ENCODE results near the gene BTBD2.

BTBD2 gene

DNA sequence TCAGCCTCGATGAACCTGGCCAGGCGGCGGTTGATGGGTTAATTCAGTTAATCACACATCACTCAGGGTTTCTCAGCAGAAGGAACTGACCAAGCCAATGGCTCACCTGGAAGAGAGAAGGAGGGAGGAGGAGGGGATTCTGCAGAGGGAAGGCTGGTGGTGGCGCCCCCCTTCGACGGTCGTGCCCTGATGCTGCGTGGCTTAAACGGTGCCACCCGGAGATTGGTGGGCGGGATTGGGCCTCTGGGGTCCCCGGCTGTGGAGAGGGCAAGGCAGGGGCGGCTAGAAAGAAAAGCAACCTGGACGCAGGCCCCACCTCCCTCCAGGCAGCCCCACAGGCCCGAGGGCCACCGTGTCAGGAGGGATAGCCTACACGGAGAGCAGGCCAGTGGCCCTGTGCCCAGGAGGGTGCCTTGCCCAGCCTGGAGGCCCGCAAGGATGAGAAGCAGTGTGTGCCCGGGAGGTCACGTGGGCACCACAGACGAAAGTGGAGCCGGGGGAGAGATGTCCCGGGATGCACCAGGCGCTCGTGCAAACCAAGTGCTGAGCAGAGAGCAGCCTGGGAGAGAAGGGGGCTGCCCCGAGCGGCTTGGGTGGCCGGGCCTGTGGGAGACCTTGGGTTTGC is 58.5 kb downstream of the BTBD2 start:
- FAIRE-seq = no peak

DNA sequence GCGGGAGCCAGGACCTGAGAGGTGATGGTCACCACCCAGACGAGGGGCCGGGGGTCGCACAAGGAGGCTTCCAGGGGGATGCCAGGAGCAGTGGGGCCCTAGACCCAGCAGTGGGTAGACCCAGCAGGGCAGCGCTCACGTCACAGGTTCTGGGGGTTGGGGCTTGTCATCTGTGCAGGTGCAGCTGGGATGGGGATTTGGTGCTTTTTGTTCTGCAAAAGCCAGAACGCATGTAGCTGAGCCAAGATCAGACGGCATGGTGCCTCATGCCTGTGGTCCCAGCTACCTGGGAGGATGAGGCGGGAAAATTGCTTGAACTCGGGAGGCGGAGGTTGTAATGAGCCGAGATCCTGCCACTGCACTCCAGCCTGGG is 59.4 kb downstream of the BTBD2 start:
- no peak for FAIRE-seq

DNA sequence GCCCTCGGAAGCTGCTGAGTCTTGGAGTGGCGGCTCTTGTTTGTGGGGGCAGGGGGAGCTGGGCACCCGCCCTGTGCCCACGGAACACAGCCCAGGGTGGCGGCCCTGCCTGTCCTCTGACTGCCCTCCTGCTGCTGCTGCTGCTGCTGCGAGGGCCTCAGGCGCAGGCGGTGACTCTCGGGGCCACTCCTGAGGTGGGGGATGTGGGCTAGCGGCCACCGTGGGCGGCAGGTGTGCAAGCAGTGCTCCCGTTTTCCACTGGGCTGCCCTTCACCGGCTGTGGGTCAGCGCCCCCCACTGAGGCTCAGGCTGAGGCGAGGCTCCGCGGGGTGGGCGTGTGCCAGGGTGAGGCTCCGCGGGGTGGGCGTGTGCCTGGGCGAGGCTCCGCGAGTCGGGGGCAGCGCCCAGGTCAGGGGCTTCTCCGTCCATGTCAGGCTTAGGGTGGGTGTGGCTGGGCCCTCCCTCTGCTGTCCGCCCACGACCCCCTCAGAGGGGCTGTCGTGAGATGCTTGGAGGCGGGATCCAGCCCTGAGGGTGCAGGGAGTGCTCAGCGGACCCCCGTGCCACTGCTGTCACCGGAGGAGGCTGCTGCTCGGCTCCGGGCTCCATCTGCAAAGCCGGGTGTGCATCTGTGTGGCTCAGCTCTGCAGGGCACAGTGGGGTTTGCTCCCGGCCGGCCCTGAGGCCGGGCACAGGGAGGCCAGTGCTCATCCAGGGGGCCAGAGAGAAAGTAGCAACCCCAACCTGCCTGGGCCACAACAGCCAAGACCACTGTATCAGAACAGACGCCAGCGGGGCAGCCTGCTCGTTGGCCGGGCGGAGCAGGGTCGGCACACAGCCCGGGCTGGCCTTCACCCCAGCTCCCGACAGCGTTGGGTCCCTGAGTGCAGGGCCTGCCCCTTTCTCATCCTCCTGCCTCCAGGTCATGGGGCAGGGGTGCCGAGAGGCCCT is 60.1 kb downstream of the BTBD2 start:
- no peak for FAIRE-seq

- FAIRE-seq = no peak
Observed at GRCh38 chr19:1954532-1954933, 61.0 kb downstream of the BTBD2 start.

DNA sequence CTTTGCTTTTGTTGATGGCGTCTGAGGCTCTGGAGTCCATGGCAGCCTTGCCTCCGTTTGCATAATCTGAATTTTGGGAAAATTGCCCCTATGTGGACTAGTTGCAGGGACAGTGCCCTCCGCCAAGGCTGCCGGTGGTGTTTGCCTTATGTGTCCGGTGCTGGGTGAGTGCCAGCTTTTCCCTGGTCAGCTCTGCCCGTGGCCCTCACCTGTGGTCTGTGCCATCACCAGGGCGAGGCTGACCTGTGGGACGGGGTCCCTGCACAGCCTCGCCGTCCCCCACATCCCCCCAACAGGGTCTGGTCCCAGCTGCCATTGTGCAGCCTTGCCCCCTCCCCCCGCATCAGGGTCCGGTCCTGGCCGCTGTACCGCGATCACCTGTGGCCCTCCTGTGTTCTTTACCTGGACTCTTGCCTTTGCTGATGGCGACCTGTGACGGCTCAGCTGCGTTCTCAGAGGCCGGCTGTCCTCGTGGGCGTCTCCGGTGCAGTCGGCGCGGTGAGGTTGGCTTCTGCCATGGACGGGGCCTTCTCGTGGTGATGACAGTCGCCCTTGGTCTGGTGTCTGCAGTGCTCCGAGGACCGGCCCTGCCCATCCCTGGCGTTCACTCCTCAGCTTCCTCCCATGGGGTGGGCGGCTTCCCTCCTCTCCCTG is 61.9 kb downstream of the BTBD2 start:
- FAIRE-seq = no peak

DNA sequence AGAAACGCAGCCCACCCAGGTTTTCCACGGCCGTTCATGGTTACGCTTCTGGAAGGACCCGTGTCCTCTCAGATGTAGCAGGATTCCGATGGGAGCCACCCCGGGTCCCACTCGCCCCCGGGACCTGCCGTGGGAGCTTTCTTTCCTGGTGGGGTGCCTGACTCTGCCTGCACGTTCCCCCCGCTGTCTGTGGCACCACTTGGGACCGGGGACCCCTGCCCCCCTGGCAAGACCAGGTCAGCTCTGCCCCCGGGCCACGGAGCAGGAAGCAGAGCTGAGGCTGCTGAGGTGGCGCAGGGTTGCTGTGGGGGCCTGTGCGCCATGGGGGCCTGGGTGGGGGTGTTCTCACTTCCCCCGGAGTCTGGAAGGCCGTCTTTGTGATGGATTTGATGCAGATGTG is 62.5 kb downstream of the BTBD2 start:
- no peak for FAIRE-seq

- FAIRE-seq = no peak
Observed at GRCh38 chr19:1952635-1953034, 62.9 kb downstream of the BTBD2 start.

DNA sequence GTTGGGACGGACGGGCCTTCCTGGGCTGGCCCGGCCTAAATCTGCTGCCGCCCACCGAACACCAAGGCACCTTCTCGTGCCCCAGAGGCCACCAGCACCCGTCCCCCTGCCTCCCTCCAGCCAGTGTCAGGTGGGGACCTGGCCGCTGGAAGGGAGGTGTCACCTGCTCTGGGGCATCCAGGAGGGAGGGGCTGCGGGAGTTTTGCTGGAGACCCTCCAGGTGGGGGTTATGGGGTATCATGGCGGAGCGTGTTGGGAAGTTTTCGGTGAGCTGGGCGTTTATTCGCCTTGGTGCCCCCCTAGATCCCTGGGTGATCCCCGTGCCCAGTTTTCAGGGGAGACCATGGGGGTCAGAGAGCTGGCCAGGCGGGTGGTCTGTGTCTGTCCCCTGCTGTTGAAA is 64.9 kb downstream of the BTBD2 start:
- FAIRE-seq = no peak

- FAIRE-seq = no peak
Observed at GRCh38 chr19:1949304-1950101, 66.0 kb downstream of the BTBD2 start.

DNA sequence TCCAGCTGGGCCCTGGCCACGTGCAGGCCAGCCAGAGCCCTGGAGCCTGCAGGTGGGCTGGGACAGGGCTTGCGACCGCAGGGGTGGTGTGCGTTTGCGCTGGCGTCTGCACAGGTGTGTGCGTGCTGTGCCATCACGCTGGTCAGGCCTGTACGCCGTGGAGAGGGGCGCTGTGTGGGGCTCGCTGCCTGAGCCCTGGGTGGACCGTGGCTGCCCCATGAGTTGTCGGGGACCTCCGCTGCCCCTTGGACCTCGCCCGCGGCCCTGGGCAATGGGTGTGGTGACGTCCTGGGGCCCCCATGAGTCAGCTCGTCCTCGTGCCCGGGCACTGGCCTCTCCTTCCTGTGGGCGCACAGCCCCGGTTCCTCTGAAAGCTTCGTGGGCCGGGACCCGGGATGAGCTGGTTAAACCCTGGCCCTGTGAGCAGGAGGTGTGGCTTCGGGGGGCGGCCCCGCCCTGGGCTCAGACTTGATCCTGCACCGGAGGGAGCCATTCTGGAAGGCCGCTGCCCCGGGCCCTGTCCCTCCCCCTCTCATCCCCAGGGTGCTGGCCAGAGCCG is 67.8 kb downstream of the BTBD2 start:
- FAIRE-seq = no peak

DNA sequence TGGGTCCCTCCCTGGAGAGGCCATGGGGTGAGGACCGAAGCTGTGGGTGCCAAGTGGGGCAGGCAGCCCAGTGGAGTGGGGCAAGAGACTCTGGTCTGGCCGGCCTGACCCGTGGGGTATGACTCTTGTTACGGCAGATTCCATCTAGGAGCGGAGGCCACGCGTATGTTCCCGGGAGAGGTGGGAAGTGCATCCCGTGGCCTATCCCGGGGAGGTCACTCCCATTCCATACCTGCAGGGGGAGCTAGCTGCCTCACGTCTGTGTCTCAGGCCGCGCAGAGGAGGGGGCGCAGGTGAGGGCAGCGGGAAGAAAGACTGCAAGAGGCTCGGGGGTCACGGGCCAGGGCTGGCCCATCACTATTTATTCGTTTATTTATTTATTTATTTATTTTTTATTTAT is 69.6 kb downstream of the BTBD2 start:
- no peak for FAIRE-seq

GRCh38 chr19:1944916-1945561 is 70.5 kb downstream of the BTBD2 start:
- no peak for FAIRE-seq

GRCh38 chr19:1944088-1944915 is 71.2 kb downstream of the BTBD2 start:
- FAIRE-seq = no peak

- no peak for FAIRE-seq
Observed at GRCh38 chr19:1943661-1944087, 71.8 kb downstream of the BTBD2 start.

- FAIRE-seq = no peak
Observed at GRCh38 chr19:1942934-1943555, 72.5 kb downstream of the BTBD2 start.

GRCh38 chr19:1942078-1942933 is 73.2 kb downstream of the BTBD2 start:
- no peak for FAIRE-seq

GRCh38 chr19:1941146-1942077 is 74.1 kb downstream of the BTBD2 start, which contains the start of gene CSNK1G2:
Gene CSNK1G2, plus strand, starts transcription at chr19:1941172. Its CDS starts 28,601 bp downstream, at chr19:1969773.
- no peak for FAIRE-seq

DNA sequence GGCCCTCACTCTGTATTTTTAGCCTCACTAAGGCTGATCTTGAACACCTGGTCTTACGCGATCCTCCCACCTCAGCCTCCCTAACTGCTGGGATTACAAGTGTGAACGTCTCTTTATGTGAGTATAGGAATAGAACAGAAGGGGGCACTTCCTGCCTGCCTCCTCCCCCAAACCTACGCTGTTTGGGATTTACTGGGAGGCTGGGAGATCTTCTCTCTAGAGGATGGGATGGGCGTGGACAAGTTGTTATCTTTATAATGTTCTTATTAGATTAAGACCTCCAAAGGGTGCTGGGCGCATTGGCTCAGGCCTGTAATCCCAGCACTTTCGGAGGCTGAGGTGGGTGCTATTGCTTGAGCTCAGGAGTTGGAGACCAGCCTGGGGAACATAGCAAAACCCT is 77.4 kb downstream of the BTBD2 start:
- no peak for FAIRE-seq

Measured in G401.6 (cell line).